ENCODE results near the gene ELOVL5. TPM values are rescaled to one million over a fixed set of nuclear protein-coding genes. Genes with fewer than 3 reads are reported as not detected.

Gene ELOVL5
- total RNA-seq, 4 donors from 2014 or later, result 39.7 to 84.2 (median 57.4) TPM

DNA sequence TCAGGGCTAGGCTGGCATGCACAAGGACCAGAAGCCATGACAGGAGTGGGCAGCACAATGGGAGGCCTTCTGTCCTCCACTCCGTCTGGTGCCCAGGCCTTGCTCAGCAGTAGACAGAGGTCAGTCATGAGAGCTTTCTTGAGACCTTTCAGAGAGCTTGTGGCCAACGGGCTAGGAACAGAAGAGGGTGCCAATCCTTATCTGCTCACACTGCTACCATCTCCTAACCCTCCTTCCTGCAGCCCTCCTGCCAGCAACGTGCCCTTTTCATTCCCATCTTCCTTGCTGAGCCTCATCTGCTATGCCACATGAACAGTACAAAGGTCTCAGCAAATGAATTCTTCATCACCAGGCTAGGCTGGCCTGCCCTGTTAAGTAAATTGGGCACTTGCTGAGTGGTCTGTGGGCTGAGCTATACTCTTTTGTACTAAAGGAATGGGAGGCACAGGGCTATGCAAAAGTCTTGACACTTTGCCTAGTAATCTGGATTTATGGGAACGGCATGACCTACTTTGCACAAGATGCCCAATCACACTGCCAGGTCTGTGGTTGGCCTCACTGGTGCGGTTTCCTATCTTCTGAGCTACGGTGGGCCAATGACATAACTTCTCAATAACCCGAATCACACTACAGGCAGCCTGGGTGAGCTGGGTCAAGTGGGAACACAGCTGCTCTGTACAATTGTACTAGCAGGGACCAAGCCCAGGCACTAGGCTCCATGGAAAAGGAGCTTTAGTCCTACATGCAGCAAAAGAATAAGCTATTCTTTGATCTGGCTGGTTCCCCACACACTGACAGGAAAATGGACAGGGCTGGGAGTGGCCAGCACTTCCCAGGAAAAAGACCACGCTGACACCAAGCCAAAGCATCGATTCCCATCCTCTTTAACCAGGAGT, 47.8 kb downstream of the ELOVL5 start:
- Histone ChIP-seq H3K4me1 (peaks cover 34% of the 10 kb centered on the region), H3K27me3 (no peaks in the 10 kb centered on the region), H3K27ac (no peak overlapping the region), H3K36me3 (no peaks in the 10 kb centered on the region), H3K9me3 (no peaks in the 10 kb centered on the region), H3K4me3 (no peak overlapping the region)
- WGBS, result 50% methylated on average over 9 of the region's 9 CpGs
- DNase-seq (ENCODE audit: low spot score in 2 of 2), result no peak
- TF ChIP-seq POLR2A (IDR thresholded peaks at IDR 0.05) (no peak), EP300 (IDR thresholded peaks at IDR 0.05) (no peak), POLR2AphosphoS5 (IDR thresholded peaks at IDR 0.05) (no peak)
- TF ChIP-seq, protein P1, sequence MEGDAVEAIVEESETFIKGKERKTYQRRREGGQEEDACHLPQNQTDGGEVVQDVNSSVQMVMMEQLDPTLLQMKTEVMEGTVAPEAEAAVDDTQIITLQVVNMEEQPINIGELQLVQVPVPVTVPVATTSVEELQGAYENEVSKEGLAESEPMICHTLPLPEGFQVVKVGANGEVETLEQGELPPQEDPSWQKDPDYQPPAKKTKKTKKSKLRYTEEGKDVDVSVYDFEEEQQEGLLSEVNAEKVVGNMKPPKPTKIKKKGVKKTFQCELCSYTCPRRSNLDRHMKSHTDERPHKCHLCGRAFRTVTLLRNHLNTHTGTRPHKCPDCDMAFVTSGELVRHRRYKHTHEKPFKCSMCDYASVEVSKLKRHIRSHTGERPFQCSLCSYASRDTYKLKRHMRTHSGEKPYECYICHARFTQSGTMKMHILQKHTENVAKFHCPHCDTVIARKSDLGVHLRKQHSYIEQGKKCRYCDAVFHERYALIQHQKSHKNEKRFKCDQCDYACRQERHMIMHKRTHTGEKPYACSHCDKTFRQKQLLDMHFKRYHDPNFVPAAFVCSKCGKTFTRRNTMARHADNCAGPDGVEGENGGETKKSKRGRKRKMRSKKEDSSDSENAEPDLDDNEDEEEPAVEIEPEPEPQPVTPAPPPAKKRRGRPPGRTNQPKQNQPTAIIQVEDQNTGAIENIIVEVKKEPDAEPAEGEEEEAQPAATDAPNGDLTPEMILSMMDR (IDR thresholded peaks at IDR 0.05), result no peak

DNA sequence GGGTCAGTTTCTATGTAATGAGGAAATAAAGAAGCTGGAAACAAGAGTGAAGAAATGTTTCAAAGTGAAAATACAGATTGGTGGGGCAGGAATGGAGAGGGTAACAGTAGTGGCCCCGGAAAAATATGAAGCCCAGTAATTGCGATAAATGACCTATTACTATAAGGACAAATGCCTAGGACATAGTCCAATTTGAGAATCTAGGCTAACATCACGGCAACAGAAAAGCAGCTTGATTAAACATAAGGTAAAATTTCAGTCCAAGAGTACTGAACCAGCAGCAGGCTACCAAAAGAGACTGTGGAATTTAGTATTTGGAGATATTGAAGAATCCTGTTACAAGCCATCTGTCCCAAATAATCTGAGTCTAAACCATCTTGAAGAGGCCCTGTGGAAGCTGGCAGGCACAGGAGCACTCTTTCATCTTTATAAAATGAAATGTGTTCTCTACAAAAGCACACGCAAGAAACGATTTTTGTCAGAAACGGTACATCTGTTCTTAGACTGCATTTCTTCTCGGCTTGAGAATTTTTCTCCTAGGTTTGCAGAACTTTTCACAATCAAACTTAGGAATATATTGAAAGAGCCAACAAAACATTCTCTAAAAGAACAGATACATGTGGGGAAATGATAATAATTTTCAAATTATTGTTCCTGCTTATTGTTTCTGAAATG, 49.3 kb downstream of the ELOVL5 start:
- peaks cover 34% of the 10 kb centered on the region for H3K4me1 ChIP-seq
- H3K9me3 ChIP-seq, result no peaks in the 10 kb centered on the region
- H3K36me3 ChIP-seq, result no peaks in the 10 kb centered on the region
- H3K27ac ChIP-seq, result no peak overlapping the region
- H3K4me3 ChIP-seq, result no peak overlapping the region
- TF ChIP-seq, protein P1 (IDR thresholded peaks at IDR 0.05), result no peak
- TF ChIP-seq POLR2A (IDR thresholded peaks at IDR 0.05), result no peak
- no peak for TF ChIP-seq EP300 (IDR thresholded peaks at IDR 0.05)
- TF ChIP-seq POLR2AphosphoS5 (IDR thresholded peaks at IDR 0.05), result no peak
- 82% methylated on average over 7 of the region's 7 CpGs for WGBS
- H3K27me3 ChIP-seq, result no peaks in the 10 kb centered on the region
- no peak for DNase-seq (ENCODE audit: low spot score in 2 of 2)

DNA sequence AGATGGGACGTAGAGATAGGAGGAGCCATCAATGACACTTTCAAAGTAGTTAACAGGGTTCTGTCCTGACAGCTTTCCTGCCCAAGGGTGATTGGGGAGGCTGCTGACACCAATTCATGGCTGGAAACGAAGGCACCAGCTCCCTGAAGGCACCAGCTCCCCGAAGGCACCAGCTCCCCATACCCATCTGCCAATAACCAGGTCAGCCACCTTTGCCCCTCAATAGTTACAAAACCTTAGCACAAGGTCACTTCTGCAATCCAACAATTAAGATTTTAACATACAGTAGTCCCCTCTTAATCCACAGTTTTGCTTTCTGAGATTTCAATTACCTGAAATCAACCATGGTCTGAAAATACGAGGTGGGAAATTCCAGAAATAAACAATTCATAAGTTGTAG, 51.7 kb downstream of the ELOVL5 start:
- no peak for DNase-seq (ENCODE audit: low spot score in 2 of 2)
- no peak for TF ChIP-seq POLR2AphosphoS5 (IDR thresholded peaks at IDR 0.05)
- TF ChIP-seq, protein P1 (IDR thresholded peaks at IDR 0.05), result no peak
- TF ChIP-seq POLR2A (IDR thresholded peaks at IDR 0.05), result no peak
- no peak for TF ChIP-seq EP300 (IDR thresholded peaks at IDR 0.05)
- Histone ChIP-seq H3K36me3 (no peaks in the 10 kb centered on the region), H3K4me1 (peaks cover 17% of the 10 kb centered on the region), H3K4me3 (no peak overlapping the region), H3K27me3 (no peaks in the 10 kb centered on the region), H3K27ac (no peak overlapping the region), H3K9me3 (no peaks in the 10 kb centered on the region)
- 75% methylated on average over 3 of the region's 4 CpGs for WGBS

- WGBS, result 89% methylated on average over 1 of the region's 1 CpG
- Histone ChIP-seq H3K36me3 (peaks cover 2% of the 10 kb centered on the region), H3K4me1 (no peaks in the 10 kb centered on the region), H3K27me3 (no peaks in the 10 kb centered on the region), H3K9me3 (no peaks in the 10 kb centered on the region), H3K4me3 (no peak overlapping the region), H3K27ac (no peak overlapping the region)
- DNase-seq (ENCODE audit: low spot score in 2 of 2), result no peak
- TF ChIP-seq POLR2A (IDR thresholded peaks at IDR 0.05) (no peak), POLR2AphosphoS5 (IDR thresholded peaks at IDR 0.05) (no peak), EP300 (IDR thresholded peaks at IDR 0.05) (no peak)
- TF ChIP-seq, protein P1 (IDR thresholded peaks at IDR 0.05), result no peak
Measured at GRCh38 chr6:53295176-53295575, 53.6 kb downstream of the ELOVL5 start.

DNA sequence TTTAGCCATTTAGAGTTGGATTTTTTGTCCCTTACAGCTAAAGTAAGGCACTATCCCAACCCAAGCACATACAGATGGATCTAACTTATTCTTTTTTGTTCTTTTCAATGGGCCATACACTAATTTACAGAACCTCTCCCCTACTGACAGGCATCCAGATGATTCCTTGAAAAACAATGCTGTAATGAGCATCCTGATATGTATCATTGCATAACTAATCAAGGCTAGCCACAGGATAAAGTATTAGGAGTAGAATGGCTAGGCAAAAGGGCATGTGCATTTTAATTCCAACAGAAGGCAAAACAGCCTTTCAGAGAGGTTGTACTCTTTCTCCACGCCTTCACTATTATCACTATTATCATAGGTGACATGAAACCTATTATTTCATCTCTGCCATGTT, 54.1 kb downstream of the ELOVL5 start:
- no peaks in the 10 kb centered on the region for H3K4me1 ChIP-seq
- WGBS, result 98% methylated on average over 1 of the region's 1 CpG

More for the DNA sequence above, 54.1 kb downstream of the ELOVL5 start:
- Histone ChIP-seq H3K4me3 (no peak overlapping the region), H3K9me3 (no peaks in the 10 kb centered on the region), H3K27ac (no peak overlapping the region), H3K36me3 (peaks cover 6% of the 10 kb centered on the region), H3K27me3 (no peaks in the 10 kb centered on the region)
- DNase-seq (ENCODE audit: low spot score in 2 of 2), result no peak
- TF ChIP-seq, protein P1 (IDR thresholded peaks at IDR 0.05), result no peak
- TF ChIP-seq EP300 (IDR thresholded peaks at IDR 0.05) (no peak), POLR2AphosphoS5 (IDR thresholded peaks at IDR 0.05) (no peak), POLR2A (IDR thresholded peaks at IDR 0.05) (no peak)
